ENCODE measurements around the gene OR2G6. TPM values are rescaled to one million over a fixed set of nuclear protein-coding genes. Genes with fewer than 3 reads are reported as not detected.
"Not testable (repeated sequence)": the region's sequence is repeated elsewhere in the genome, so short reads cannot be mapped to it uniquely, and the experiment has no call there.

Gene OR2G6
- not detected for polyA plus RNA-seq
- long read RNA-seq, donor 1, result 0 reads
- long read RNA-seq, donor 2, result 0 reads
- long read RNA-seq, donor 3, result 0 reads
- long read RNA-seq, donor 4, result 0 reads
- long read RNA-seq, donor 5, result 0 reads
- long read RNA-seq, donor 6, result 0 reads
- long read RNA-seq, donor 7, result 0 reads
- long read RNA-seq, donor 8, result 0 reads
- long read RNA-seq, donor 9, result 0 reads
- long read RNA-seq, donor 10, result 0 reads
- long read RNA-seq, donor 11, result 0 reads

GRCh38 chr1:248507773-248508172, at the start of gene OR2G6:
Gene OR2G6 (plus strand): TSS chr1:248508073. CDS start chr1:248521647, 13,574 bp downstream.
- H3K36me3 ChIP-seq (ENCODE audit: control insufficient read depth, insufficient read depth, low read length); DNase-seq; H3K27ac ChIP-seq (ENCODE audit: low read length); H3K9me3 ChIP-seq (ENCODE audit: control insufficient read depth, low read depth, low read length); H3K4me3 ChIP-seq (ENCODE audit: low read length); H3K4me1 ChIP-seq (ENCODE audit: control insufficient read depth, insufficient read depth, low read length); H3K27me3 ChIP-seq (ENCODE audit: control insufficient read depth, insufficient read depth, low read length): not testable (repeated sequence)
- no CpG with 5 or more reads among the region's 2 CpGs for WGBS (ENCODE audit: insufficient coverage, low lambda C conversion rate)

GRCh38 chr1:248459117-248459516, 48.8 kb upstream of the OR2G6 start:
- not testable (repeated sequence) for DNase-seq; H3K27ac ChIP-seq (ENCODE audit: low read length); H3K9me3 ChIP-seq (ENCODE audit: control insufficient read depth, low read depth, low read length); H3K27me3 ChIP-seq (ENCODE audit: control insufficient read depth, insufficient read depth, low read length); H3K4me1 ChIP-seq (ENCODE audit: control insufficient read depth, insufficient read depth, low read length); H3K4me3 ChIP-seq (ENCODE audit: low read length); H3K36me3 ChIP-seq (ENCODE audit: control insufficient read depth, insufficient read depth, low read length)
- WGBS (ENCODE audit: insufficient coverage, low lambda C conversion rate), result 100% methylated on average over 1 of the region's 7 CpGs

GRCh38 chr1:248471154-248471553, 36.7 kb upstream of the OR2G6 start:
- Histone ChIP-seq H3K36me3 (ENCODE audit: control insufficient read depth, insufficient read depth, low read length) (no peaks in the 10 kb centered on the region), H3K4me1 (ENCODE audit: control insufficient read depth, insufficient read depth, low read length) (no peaks in the 10 kb centered on the region), H3K27me3 (ENCODE audit: control insufficient read depth, insufficient read depth, low read length) (no peaks in the 10 kb centered on the region), H3K4me3 (ENCODE audit: low read length) (no peak overlapping the region), H3K9me3 (ENCODE audit: control insufficient read depth, low read depth, low read length) (no peaks in the 10 kb centered on the region), H3K27ac (ENCODE audit: low read length) (no peak overlapping the region)
- WGBS (ENCODE audit: insufficient coverage, low lambda C conversion rate), result 93% methylated on average over 4 of the region's 4 CpGs
- DNase-seq, result no peak

- not testable (repeated sequence) for DNase-seq; H3K27ac ChIP-seq (ENCODE audit: low read length); H3K4me1 ChIP-seq (ENCODE audit: control insufficient read depth, insufficient read depth, low read length); H3K36me3 ChIP-seq (ENCODE audit: control insufficient read depth, insufficient read depth, low read length); H3K4me3 ChIP-seq (ENCODE audit: low read length); H3K9me3 ChIP-seq (ENCODE audit: control insufficient read depth, low read depth, low read length); H3K27me3 ChIP-seq (ENCODE audit: control insufficient read depth, insufficient read depth, low read length)
- WGBS (ENCODE audit: insufficient coverage, low lambda C conversion rate), result no CpG with 5 or more reads among the region's 2 CpGs
Measured at GRCh38 chr1:248472111-248472510, 35.8 kb upstream of the OR2G6 start.

- not testable (repeated sequence) for H3K27ac ChIP-seq (ENCODE audit: low read length); H3K4me1 ChIP-seq (ENCODE audit: control insufficient read depth, insufficient read depth, low read length); H3K36me3 ChIP-seq (ENCODE audit: control insufficient read depth, insufficient read depth, low read length); DNase-seq; H3K27me3 ChIP-seq (ENCODE audit: control insufficient read depth, insufficient read depth, low read length); H3K9me3 ChIP-seq (ENCODE audit: control insufficient read depth, low read depth, low read length); H3K4me3 ChIP-seq (ENCODE audit: low read length)
- WGBS (ENCODE audit: insufficient coverage, low lambda C conversion rate), result 83% methylated on average over 1 of the region's 2 CpGs
Measured at GRCh38 chr1:248473051-248473450, 34.8 kb upstream of the OR2G6 start, which contains the start of gene OR2T3. Gene OR2T3 (plus strand): TSS chr1:248473351. CDS start chr1:248473351, 0 bp downstream.

GRCh38 chr1:248475660-248476059, 32.2 kb upstream of the OR2G6 start:
- no CpG with 5 or more reads among the region's 1 CpG for WGBS (ENCODE audit: insufficient coverage, low lambda C conversion rate)
- H3K27me3 ChIP-seq (ENCODE audit: control insufficient read depth, insufficient read depth, low read length); H3K27ac ChIP-seq (ENCODE audit: low read length); H3K9me3 ChIP-seq (ENCODE audit: control insufficient read depth, low read depth, low read length); H3K4me1 ChIP-seq (ENCODE audit: control insufficient read depth, insufficient read depth, low read length); H3K4me3 ChIP-seq (ENCODE audit: low read length); H3K36me3 ChIP-seq (ENCODE audit: control insufficient read depth, insufficient read depth, low read length); DNase-seq: not testable (repeated sequence)

GRCh38 chr1:248481686-248482579, 25.9 kb upstream of the OR2G6 start:
- H3K27me3 ChIP-seq (ENCODE audit: control insufficient read depth, insufficient read depth, low read length); H3K9me3 ChIP-seq (ENCODE audit: control insufficient read depth, low read depth, low read length); H3K4me1 ChIP-seq (ENCODE audit: control insufficient read depth, insufficient read depth, low read length); H3K27ac ChIP-seq (ENCODE audit: low read length); H3K36me3 ChIP-seq (ENCODE audit: control insufficient read depth, insufficient read depth, low read length); H3K4me3 ChIP-seq (ENCODE audit: low read length); DNase-seq: not testable (repeated sequence)
- 87% methylated on average over 4 of the region's 13 CpGs for WGBS (ENCODE audit: insufficient coverage, low lambda C conversion rate)

- H3K9me3 ChIP-seq (ENCODE audit: control insufficient read depth, low read depth, low read length); H3K4me1 ChIP-seq (ENCODE audit: control insufficient read depth, insufficient read depth, low read length); H3K27ac ChIP-seq (ENCODE audit: low read length); H3K36me3 ChIP-seq (ENCODE audit: control insufficient read depth, insufficient read depth, low read length); DNase-seq; H3K27me3 ChIP-seq (ENCODE audit: control insufficient read depth, insufficient read depth, low read length); H3K4me3 ChIP-seq (ENCODE audit: low read length): not testable (repeated sequence)
- WGBS (ENCODE audit: insufficient coverage, low lambda C conversion rate), result no CpG with 5 or more reads among the region's 6 CpGs
Measured at GRCh38 chr1:248488289-248488688, 19.6 kb upstream of the OR2G6 start, which contains the start of gene OR2T5. Gene OR2T5 (plus strand): TSS chr1:248488589. CDS start chr1:248488589, 0 bp downstream.

GRCh38 chr1:248496661-248497060, 11.2 kb upstream of the OR2G6 start:
- WGBS (ENCODE audit: insufficient coverage, low lambda C conversion rate), result no CpG with 5 or more reads among the region's 5 CpGs
- H3K9me3 ChIP-seq (ENCODE audit: control insufficient read depth, low read depth, low read length); H3K4me1 ChIP-seq (ENCODE audit: control insufficient read depth, insufficient read depth, low read length); H3K27me3 ChIP-seq (ENCODE audit: control insufficient read depth, insufficient read depth, low read length); H3K36me3 ChIP-seq (ENCODE audit: control insufficient read depth, insufficient read depth, low read length); DNase-seq; H3K4me3 ChIP-seq (ENCODE audit: low read length); H3K27ac ChIP-seq (ENCODE audit: low read length): not testable (repeated sequence)

- no CpG with 5 or more reads among the region's 2 CpGs for WGBS (ENCODE audit: insufficient coverage, low lambda C conversion rate)
- not testable (repeated sequence) for H3K27me3 ChIP-seq (ENCODE audit: control insufficient read depth, insufficient read depth, low read length); H3K27ac ChIP-seq (ENCODE audit: low read length)
Measured at GRCh38 chr1:248500305-248501035, 7.4 kb upstream of the OR2G6 start.

More at GRCh38 chr1:248500305-248501035, 7.4 kb upstream of the OR2G6 start:
- not testable (repeated sequence) for H3K4me1 ChIP-seq (ENCODE audit: control insufficient read depth, insufficient read depth, low read length); DNase-seq; H3K9me3 ChIP-seq (ENCODE audit: control insufficient read depth, low read depth, low read length); H3K36me3 ChIP-seq (ENCODE audit: control insufficient read depth, insufficient read depth, low read length); H3K4me3 ChIP-seq (ENCODE audit: low read length)

All from large intestine (tissue), 12 donors.